ENCODE measurements around the gene CCDC142.

The CCDC142 gene

GRCh38 chr2:74430502-74430901 is 52.3 kb downstream of the CCDC142 start:
- intact Hi-C loops (cut with DNase I): no loop called here
- DNase-seq: no peak

DNA sequence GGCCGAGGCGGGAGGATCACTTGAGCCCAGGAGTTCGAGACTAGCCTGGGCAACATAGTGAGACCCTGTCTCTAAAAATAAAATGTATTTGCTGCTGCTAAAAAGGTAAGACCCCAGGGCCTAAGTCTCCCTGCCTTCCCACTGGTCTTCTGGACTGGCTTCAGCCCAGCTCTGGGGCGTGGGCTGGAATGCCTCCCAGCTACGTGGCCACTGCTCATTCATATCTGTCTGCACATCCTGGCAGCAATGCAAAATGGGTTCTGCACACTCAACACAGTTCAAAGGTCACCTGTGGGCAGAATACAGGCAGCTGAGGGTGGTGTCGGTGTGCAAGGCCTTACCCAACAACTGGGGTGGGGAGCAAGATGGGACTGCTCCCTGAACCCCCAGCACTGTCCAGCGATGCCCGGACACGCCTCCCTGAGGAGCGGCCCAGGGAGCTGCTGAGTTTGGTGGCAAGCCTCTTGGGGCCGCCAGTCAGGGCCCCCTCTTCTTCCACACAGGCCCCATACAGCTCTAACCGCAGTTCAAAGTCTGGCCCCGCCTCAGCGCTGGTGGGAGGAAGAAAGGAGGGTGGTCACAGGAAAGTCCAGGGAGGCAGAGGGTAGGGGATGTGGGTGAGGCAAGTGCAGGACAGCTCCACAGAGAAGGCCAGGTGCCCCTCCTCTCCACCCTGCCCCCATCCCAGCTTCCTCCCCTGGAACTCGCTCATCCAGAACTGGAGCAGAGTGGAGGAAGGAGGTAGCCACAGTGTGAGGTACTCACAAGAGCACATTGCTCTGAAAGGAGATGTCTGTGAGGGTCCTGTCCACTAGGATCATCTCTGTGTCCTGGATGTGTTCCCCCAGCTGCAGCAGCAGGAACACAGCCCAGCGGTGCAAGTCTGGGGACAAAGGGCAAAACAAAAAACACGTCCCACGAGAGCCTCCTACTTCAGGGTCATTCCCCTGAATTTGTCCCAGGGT is 53.0 kb downstream of the CCDC142 start:
- intact Hi-C loops (cut with DNase I): no loop called here
- DNase-seq: no peak

- intact Hi-C loops (cut with DNase I): no loop called here
Observed at GRCh38 chr2:74428675-74429074, 54.1 kb downstream of the CCDC142 start.

GRCh38 chr2:74427551-74427950 is 55.2 kb downstream of the CCDC142 start:
- intact Hi-C loops (cut with DNase I): no loop called here
- no peak for DNase-seq

More at GRCh38 chr2:74428675-74429074, 54.1 kb downstream of the CCDC142 start:
- DNase-seq: no peak

DNA sequence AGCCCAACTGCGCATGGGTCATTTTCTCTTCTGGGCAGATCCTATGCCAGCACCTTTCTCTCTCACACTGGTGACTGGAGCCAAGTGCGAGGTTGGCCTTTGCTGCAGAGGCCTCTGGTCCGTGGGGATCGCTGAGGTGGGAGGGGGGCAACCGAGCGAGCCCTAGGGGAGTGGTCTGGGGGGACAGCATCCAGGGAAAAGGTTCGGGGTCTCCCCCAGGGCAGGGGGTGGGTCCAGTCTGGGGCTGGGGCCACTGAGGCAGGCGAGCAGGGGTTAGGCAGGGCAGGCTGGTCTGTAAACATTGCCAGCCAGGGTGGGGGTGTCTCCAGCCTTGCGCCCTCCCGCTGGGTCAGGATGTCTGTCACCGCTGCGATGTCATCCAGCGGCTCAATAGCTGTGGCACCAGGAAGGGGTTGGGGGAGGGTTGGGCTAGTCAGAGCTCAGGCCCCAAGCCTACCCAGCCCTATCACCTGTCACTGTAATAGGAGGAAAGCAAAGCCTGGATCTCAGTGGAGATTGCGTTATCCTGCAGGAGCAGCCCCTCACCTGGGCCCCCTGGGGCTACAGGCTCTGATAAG is 56.5 kb downstream of the CCDC142 start:
- intact Hi-C loops (cut with DNase I): no loop called here
- peak in 1 of 42 donors; percentile 5 for DNase-seq

GRCh38 chr2:74425523-74425922 is 57.3 kb downstream of the CCDC142 start:
- peak in 1 of 42 donors; percentile 16 for DNase-seq
- intact Hi-C loops (cut with DNase I): no loop called here

- DNase-seq: peak in 2 of 42 donors; percentile 5 to 21
- intact Hi-C loops (cut with DNase I): no loop called here
Observed at GRCh38 chr2:74424995-74425406, 57.8 kb downstream of the CCDC142 start.

DNA sequence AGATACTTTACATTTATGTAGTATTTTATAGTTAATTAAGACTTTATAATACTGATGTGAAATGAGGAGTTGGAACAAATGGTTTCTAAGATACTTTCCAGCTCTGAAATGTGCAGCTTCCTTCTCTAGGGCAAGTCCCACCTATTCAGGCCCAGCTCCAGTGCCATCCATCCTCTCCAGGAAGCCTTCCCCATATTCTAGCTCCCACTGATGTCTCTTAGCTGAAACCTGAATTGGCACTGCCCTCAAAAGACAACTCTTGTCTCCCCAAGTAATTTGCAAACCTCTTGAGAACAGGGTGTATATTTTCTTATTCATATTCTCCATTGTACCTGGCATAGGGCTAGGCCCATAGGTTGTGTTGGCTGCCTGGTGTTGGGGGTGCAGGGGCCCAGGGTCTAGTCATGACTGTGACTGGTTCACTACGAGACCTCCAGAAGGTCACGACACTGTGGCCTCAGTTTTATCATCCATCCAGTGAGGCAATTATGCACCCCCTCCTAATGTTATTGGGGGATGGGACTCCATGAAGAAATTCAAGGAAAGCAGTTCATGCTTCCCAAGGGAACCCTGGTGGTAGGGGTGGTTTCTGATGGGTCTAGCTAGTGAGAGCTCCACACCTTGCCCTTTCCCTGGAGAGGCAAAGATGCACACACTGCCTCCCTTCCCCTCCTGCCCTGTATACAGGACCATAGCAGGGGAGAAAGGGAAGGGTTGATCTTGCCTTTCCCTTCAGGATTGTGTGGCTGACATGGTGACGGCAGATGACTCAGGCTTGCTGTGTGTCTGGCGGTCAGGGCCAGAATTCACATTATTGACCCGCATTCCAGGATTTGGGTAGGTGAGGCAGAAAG is 58.4 kb downstream of the CCDC142 start:
- DNase-seq: no peak
- intact Hi-C loops (cut with DNase I): no loop called here

Measured in head of caudate nucleus (tissue), 42 donors.